Measurements from ENCODE around the gene CNTNAP5.

CNTNAP5 gene

GRCh38 chr2:124180635-124181034, 155.5 kb downstream of the CNTNAP5 start:
- no peak for TF ChIP-seq CTCF (IDR thresholded peaks at IDR 0.05; ENCODE audit: insufficient read depth, low read depth, low read length, missing control alignments)
- no peak overlapping the region for H3K4me3 ChIP-seq (ENCODE audit: low read depth, low read length)
- no peak for DNase-seq (ENCODE audit: low read depth)

GRCh38 chr2:124186801-124187200, 161.7 kb downstream of the CNTNAP5 start:
- no peak overlapping the region for H3K4me3 ChIP-seq (ENCODE audit: low read depth, low read length)
- TF ChIP-seq CTCF (IDR thresholded peaks at IDR 0.05; ENCODE audit: insufficient read depth, low read depth, low read length, missing control alignments), result no peak
- DNase-seq (ENCODE audit: low read depth), result no peak

- no peak for TF ChIP-seq CTCF (IDR thresholded peaks at IDR 0.05; ENCODE audit: insufficient read depth, low read depth, low read length, missing control alignments)
- H3K4me3 ChIP-seq (ENCODE audit: low read depth, low read length), result no peak overlapping the region
- DNase-seq (ENCODE audit: low read depth), result no peak
Measured at GRCh38 chr2:124187948-124188347, 162.9 kb downstream of the CNTNAP5 start.

GRCh38 chr2:124193706-124194105, 168.6 kb downstream of the CNTNAP5 start:
- DNase-seq (ENCODE audit: low read depth), result no peak
- H3K4me3 ChIP-seq (ENCODE audit: low read depth, low read length), result no peak overlapping the region
- no peak for TF ChIP-seq CTCF (IDR thresholded peaks at IDR 0.05; ENCODE audit: insufficient read depth, low read depth, low read length, missing control alignments)

- no peak overlapping the region for H3K4me3 ChIP-seq (ENCODE audit: low read depth, low read length)
- TF ChIP-seq CTCF (IDR thresholded peaks at IDR 0.05; ENCODE audit: insufficient read depth, low read depth, low read length, missing control alignments), result no peak
- DNase-seq (ENCODE audit: low read depth), result no peak
Measured at GRCh38 chr2:124201713-124202112, 176.6 kb downstream of the CNTNAP5 start.

- no peak for TF ChIP-seq CTCF (IDR thresholded peaks at IDR 0.05; ENCODE audit: insufficient read depth, low read depth, low read length, missing control alignments)
- no peak for DNase-seq (ENCODE audit: low read depth)
- no peak overlapping the region for H3K4me3 ChIP-seq (ENCODE audit: low read depth, low read length)
Measured at GRCh38 chr2:124209441-124209840, 184.4 kb downstream of the CNTNAP5 start.

GRCh38 chr2:124211461-124211860, 186.4 kb downstream of the CNTNAP5 start:
- TF ChIP-seq CTCF (IDR thresholded peaks at IDR 0.05; ENCODE audit: insufficient read depth, low read depth, low read length, missing control alignments), result no peak
- no peak overlapping the region for H3K4me3 ChIP-seq (ENCODE audit: low read depth, low read length)
- no peak for DNase-seq (ENCODE audit: low read depth)
